Left ventricle myocardium inferior (tissue), 1 donor: Measurements from ENCODE around the gene LIPC. TPM values are rescaled to one million over a fixed set of nuclear protein-coding genes. Genes with fewer than 3 reads are reported as not detected.

ENCODE experiments used
- DNase-seq: peaks from one replicate; pipeline ENCODE4 v3.0.0-alpha.2; 2020
- H3K27ac ChIP-seq: fragments of 200-600 bp; replicated peaks from 2 replicates; pipeline ENCODE4 v1.8.0; 2021
- H3K27me3 ChIP-seq: fragments of 200-600 bp; 2 replicates; pipeline ENCODE4 v1.8.0; 2021; ENCODE audit warnings: low read depth
- H3K36me3 ChIP-seq: fragments of 200-600 bp; 2 replicates; pipeline ENCODE4 v1.8.0; 2021
- H3K4me1 ChIP-seq: fragments of 200-600 bp; 2 replicates; pipeline ENCODE4 v1.8.0; 2021
- H3K4me3 ChIP-seq: fragments of 200-600 bp; 2 replicates; pipeline ENCODE4 v1.8.0; 2021; ENCODE audit warnings: mild to moderate bottlenecking, moderate library complexity
- H3K9me3 ChIP-seq: fragments of 200-600 bp; replicated peaks from 2 replicates; pipeline ENCODE4 v1.8.0; 2021
- CTCF ChIP-seq: fragments of 200-600 bp; IDR thresholded peaks from 2 replicates; pipeline ENCODE4 v1.8.0; 2021; ENCODE audit warnings: antibody characterized with exemption, mild to moderate bottlenecking, borderline replicate concordance
- intact Hi-C: fragments of 100-400 bp; cut with micrococcal nuclease; formaldehyde crosslinking; loops from one replicate; pipeline ENCODE4 v1.11.0; 2022
- total RNA-seq: library from RNA; stranded (reverse); fragmentation: NEBNext Ultra II Directional; extraction: Animal tissue kit (Norgen Biotek cat#: 25700); gene quantifications from one replicate; pipeline ENCODE4 v1.2.1, GENCODE V29; 2021
- donor health status: DM: no; HTN: yes; CAD: no; lungs with severe emphysema.

The LIPC gene
- total RNA-seq, 1 donor from 2014 or later, result 1.5 TPM

GRCh38 chr15:58588096-58588495, 156.3 kb downstream of the LIPC start:
- no peak overlapping the region for H3K27ac ChIP-seq
- H3K9me3 ChIP-seq, result no peaks in the 10 kb centered on the region
- TF ChIP-seq CTCF, result no peak
- H3K4me3 ChIP-seq, result no peak overlapping the region
- no peaks in the 10 kb centered on the region for H3K27me3 ChIP-seq
- no peaks in the 10 kb centered on the region for H3K36me3 ChIP-seq
- intact Hi-C loops, result no loop called here
- DNase-seq, result no peak
- peaks cover 14% of the 10 kb centered on the region for H3K4me1 ChIP-seq

GRCh38 chr15:58589047-58589446, 157.3 kb downstream of the LIPC start:
- H3K27me3 ChIP-seq, result no peaks in the 10 kb centered on the region
- H3K36me3 ChIP-seq, result no peaks in the 10 kb centered on the region
- H3K4me3 ChIP-seq, result no peak overlapping the region
- intact Hi-C loops, result no loop called here
- no peak for TF ChIP-seq CTCF
- DNase-seq, result no peak
- no peak overlapping the region for H3K27ac ChIP-seq
- no peaks in the 10 kb centered on the region for H3K9me3 ChIP-seq
- H3K4me1 ChIP-seq, result peaks cover 14% of the 10 kb centered on the region

- peaks cover 7% of the 10 kb centered on the region for H3K4me1 ChIP-seq
- TF ChIP-seq CTCF, result no peak
- no peak overlapping the region for H3K4me3 ChIP-seq
- H3K27me3 ChIP-seq, result no peaks in the 10 kb centered on the region
- DNase-seq, result no peak
- intact Hi-C loops, result no loop called here
- no peaks in the 10 kb centered on the region for H3K9me3 ChIP-seq
- H3K27ac ChIP-seq, result no peak overlapping the region
- no peaks in the 10 kb centered on the region for H3K36me3 ChIP-seq
Observed at GRCh38 chr15:58590236-58590635, 158.4 kb downstream of the LIPC start.

GRCh38 chr15:58590926-58591325, 159.1 kb downstream of the LIPC start:
- Histone ChIP-seq H3K27me3 (no peaks in the 10 kb centered on the region), H3K9me3 (no peaks in the 10 kb centered on the region), H3K27ac (no peak overlapping the region), H3K4me1 (no peaks in the 10 kb centered on the region), H3K36me3 (peaks cover 4% of the 10 kb centered on the region), H3K4me3 (no peak overlapping the region)
- intact Hi-C loops, result no loop called here
- DNase-seq, result no peak
- TF ChIP-seq CTCF, result no peak

- intact Hi-C loops, result no loop called here
Observed at GRCh38 chr15:58593870-58594269, 162.1 kb downstream of the LIPC start.

More at GRCh38 chr15:58593870-58594269, 162.1 kb downstream of the LIPC start:
- no peaks in the 10 kb centered on the region for H3K27me3 ChIP-seq
- no peaks in the 10 kb centered on the region for H3K9me3 ChIP-seq
- TF ChIP-seq CTCF, result no peak
- H3K4me3 ChIP-seq, result no peak overlapping the region
- DNase-seq, result no peak
- H3K4me1 ChIP-seq, result no peaks in the 10 kb centered on the region
- no peak overlapping the region for H3K27ac ChIP-seq
- peaks cover 25% of the 10 kb centered on the region for H3K36me3 ChIP-seq
